ENCODE results near the gene HOXB5. TPM values are rescaled to one million over a fixed set of nuclear protein-coding genes. Genes with fewer than 3 reads are reported as not detected.

Gene HOXB5
- total RNA-seq, 1 experiment from 2014 or later, result 19.8 TPM

DNA sequence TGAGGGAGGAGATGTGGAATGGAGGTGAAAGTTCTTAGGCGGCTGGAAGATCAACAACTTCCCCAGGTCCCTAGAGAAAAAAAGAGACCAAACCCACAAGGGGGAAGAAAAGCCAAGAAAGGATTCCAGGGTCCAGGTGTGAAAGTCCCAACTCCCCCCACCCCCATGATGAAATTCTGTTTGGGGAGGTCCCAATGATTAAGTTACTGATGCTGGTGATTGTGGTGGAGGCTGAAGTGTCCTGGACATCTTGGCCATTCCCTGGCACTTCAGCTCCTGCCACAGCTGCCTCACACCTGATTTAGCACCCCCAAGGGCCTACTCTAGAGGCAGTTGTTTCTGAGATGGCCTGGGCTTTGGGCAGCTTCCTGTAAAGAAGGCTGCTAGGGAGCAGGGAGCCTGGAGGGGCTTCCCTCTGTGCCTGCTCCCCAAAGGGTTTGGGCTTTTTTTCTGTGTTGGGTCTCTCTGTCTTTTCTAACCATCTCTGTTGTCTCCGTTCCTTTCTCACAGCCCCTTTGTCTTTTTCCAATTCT lies 28.5 kb downstream of the HOXB5 start:
- Histone ChIP-seq H3K9ac (ENCODE audit: low read length) (no peak overlapping the region), H3K36me3 (ENCODE audit: control insufficient read depth in 1 of 2, insufficient read depth in 2 of 2, low read length in 2 of 2) (no peaks in the 10 kb centered on the region), H2AFZ (ENCODE audit: low read depth, low read length, poor library complexity, severe bottlenecking) (no peak overlapping the region), H3K4me3 (replicated peaks in 1 of 2; ENCODE audit: low read depth in 1 of 2, low read length in 2 of 2) (no peak overlapping the region), H3K79me2 (ENCODE audit: insufficient read depth, low read length) (peaks cover 34% of the 10 kb centered on the region; the same call in 1 of the 2 replicates), H4K20me1 (ENCODE audit: insufficient read depth) (no peaks in the 10 kb centered on the region), H3K4me1 (ENCODE audit: control insufficient read depth in 1 of 2, insufficient read depth in 2 of 2, low read length in 2 of 2) (no peaks in the 10 kb centered on the region), H3K27me3 (ENCODE audit: insufficient read depth, low read length) (no peaks in the 10 kb centered on the region), H3K9me2 (ENCODE audit: insufficient read depth) (no peaks in the 10 kb centered on the region), H3K27ac (ENCODE audit: low read depth, low read length) (no peak overlapping the region), H3K4me2 (ENCODE audit: low read length) (no peak overlapping the region), H3K9me3 (ENCODE audit: control insufficient read depth in 1 of 2, insufficient read depth in 1 of 2, low read depth in 1 of 2, low read length in 2 of 2) (no peaks in the 10 kb centered on the region)
- TF ChIP-seq ATF3 (IDR thresholded peaks at IDR 0.05), result no peak
- no peak for TF ChIP-seq YY1 (IDR thresholded peaks at IDR 0.05; ENCODE audit: extremely low read depth, insufficient replicate concordance, low read depth, low read length)
- TF ChIP-seq CBX3 (IDR thresholded peaks at IDR 0.05; ENCODE audit: low read depth), result no peak
- TF ChIP-seq RAD21 (IDR thresholded peaks at IDR 0.05; ENCODE audit: low read depth), result no peak
- no peak for TF ChIP-seq ZBTB33 (IDR thresholded peaks at IDR 0.05; ENCODE audit: extremely low read depth, insufficient replicate concordance, low read length)
- TF ChIP-seq JUND (IDR thresholded peaks at IDR 0.05), result no peak
- TF ChIP-seq EGR1 (IDR thresholded peaks at IDR 0.05; ENCODE audit: low read depth), result no peak
- no peak for TF ChIP-seq FOSL1 (IDR thresholded peaks at IDR 0.05; ENCODE audit: low read depth)
- no peak for TF ChIP-seq ELF1 (IDR thresholded peaks at IDR 0.05; ENCODE audit: borderline replicate concordance, low read depth)
- no peak for TF ChIP-seq CTCF (IDR thresholded peaks at IDR 0.05 in 2 of 3, conservative IDR thresholded peaks at IDR 0.05 in 1 of 3; ENCODE audit: borderline replicate concordance in 1 of 3, insufficient read depth in 1 of 3, low read depth in 2 of 3, low read length in 2 of 3)
- TF ChIP-seq SIN3A (IDR thresholded peaks at IDR 0.05; ENCODE audit: low read depth), result no peak
- TF ChIP-seq REST (IDR thresholded peaks at IDR 0.05; ENCODE audit: low read depth), result no peak
- TF ChIP-seq ZNF274 (IDR thresholded peaks at IDR 0.05; ENCODE audit: low read depth, low read length), result no peak
- TF ChIP-seq POLR2A (IDR thresholded peaks at IDR 0.05; ENCODE audit: borderline replicate concordance, extremely low read depth, insufficient read depth, insufficient read length), result no peak
- TF ChIP-seq, protein P1, sequence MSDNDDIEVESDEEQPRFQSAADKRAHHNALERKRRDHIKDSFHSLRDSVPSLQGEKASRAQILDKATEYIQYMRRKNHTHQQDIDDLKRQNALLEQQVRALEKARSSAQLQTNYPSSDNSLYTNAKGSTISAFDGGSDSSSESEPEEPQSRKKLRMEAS (IDR thresholded peaks at IDR 0.05), result no peak
- TF ChIP-seq SRF (IDR thresholded peaks at IDR 0.05; ENCODE audit: low read depth), result no peak
- TF ChIP-seq EZH2 (IDR thresholded peaks at IDR 0.05), result no peak
- TF ChIP-seq POLR2AphosphoS5 (IDR thresholded peaks at IDR 0.05; ENCODE audit: low read depth, low read length), result no peak
- no peak for TF ChIP-seq EZH2phosphoT487 (IDR thresholded peaks at IDR 0.05; ENCODE audit: borderline replicate concordance)
- TF ChIP-seq ZFX (IDR thresholded peaks at IDR 0.05), result no peak
- BruUV-seq (replicated peaks), result no TSS peak
- intact Hi-C loops (cut with micrococcal nuclease), result no loop called here
- ChIA-PET CTCF (no interaction called here), POLR2A (no interaction called here), RAD21 (ENCODE audit: low non-redundant PET in 1 of 2, low total read pairs in 2 of 2, uncharacterized antibody in 2 of 2, unreplicated experiment in 2 of 2) (no interaction called here)
- ATAC-seq (no peak), DNase-seq (ENCODE audit: low read depth, low spot score) (no peak)

All from HCT116 (cell line).